DND-41 (cell line): Measurements from ENCODE around the gene NPNT.

Experiments used
- CTCF ChIP-seq: IDR thresholded peaks from 2 replicates; pipeline ENCODE4 v1.5.1; 2012; ENCODE audit warnings: borderline replicate concordance, low read length, moderate library complexity, mild to moderate bottlenecking; ENCODE audit not compliant: poor library complexity, severe bottlenecking; ENCODE audit errors: extremely low read depth
- EZH2 ChIP-seq: IDR thresholded peaks from 3 replicates; pipeline ENCODE4 v1.6.1; 2012; ENCODE audit warnings: borderline replicate concordance, low read depth, mild to moderate bottlenecking, moderate library complexity, low read length, inconsistent platforms; ENCODE audit not compliant: severe bottlenecking

GRCh38 chr4:105946771-105947170 is 51.5 kb downstream of the NPNT start:
- no peak for TF ChIP-seq CTCF
- TF ChIP-seq EZH2 = no peak
